ENCODE measurements around the gene TEDDM1.

TEDDM1 gene

DNA sequence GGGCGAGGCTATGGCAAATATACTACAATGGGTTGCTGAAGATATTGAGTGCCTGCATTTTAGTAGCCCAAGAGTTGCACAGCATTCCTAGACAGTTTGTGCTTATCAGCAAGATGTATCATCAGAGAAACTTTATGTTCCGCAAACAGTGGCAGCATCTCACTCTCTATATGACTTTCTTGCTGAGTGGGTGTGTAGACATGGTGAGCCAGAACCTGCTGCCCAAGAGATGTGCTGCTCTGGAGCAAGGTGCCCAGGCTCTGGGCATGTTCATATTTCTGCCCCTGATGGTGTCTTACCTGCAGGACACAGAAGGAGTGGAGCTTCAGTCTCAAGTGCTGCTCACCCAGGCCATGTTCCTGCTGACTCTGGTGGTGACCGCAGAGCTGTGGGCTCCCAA lies 41.3 kb upstream of the TEDDM1 start:
- TF ChIP-seq, protein P1, sequence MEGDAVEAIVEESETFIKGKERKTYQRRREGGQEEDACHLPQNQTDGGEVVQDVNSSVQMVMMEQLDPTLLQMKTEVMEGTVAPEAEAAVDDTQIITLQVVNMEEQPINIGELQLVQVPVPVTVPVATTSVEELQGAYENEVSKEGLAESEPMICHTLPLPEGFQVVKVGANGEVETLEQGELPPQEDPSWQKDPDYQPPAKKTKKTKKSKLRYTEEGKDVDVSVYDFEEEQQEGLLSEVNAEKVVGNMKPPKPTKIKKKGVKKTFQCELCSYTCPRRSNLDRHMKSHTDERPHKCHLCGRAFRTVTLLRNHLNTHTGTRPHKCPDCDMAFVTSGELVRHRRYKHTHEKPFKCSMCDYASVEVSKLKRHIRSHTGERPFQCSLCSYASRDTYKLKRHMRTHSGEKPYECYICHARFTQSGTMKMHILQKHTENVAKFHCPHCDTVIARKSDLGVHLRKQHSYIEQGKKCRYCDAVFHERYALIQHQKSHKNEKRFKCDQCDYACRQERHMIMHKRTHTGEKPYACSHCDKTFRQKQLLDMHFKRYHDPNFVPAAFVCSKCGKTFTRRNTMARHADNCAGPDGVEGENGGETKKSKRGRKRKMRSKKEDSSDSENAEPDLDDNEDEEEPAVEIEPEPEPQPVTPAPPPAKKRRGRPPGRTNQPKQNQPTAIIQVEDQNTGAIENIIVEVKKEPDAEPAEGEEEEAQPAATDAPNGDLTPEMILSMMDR (conservative IDR thresholded peaks at IDR 0.05; ENCODE audit: low read depth, low read length) = no peak
- H3K4me3 ChIP-seq (ENCODE audit: low read length) = no peak overlapping the region
- no peak for DNase-seq (ENCODE audit: low read depth)

DNA sequence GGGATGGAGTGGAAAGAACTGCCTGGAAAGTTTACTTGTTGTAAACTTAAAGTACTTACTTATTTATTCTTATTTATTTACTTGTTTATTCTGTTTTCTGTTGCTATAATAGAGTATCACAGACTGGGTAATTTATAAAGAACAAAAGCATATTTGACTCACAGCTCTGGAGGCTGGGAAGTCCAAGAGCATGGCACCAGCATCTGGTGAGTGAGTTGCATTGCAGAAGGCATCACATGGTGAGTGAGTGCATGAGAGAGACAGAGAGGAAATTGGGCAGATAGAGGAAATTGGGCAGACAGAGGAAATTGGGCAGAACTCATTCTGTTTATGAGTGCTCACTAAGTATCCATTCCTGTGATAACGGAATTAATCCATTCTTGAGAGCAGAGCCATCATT lies 37.9 kb upstream of the TEDDM1 start:
- no peak overlapping the region for H3K4me3 ChIP-seq (ENCODE audit: low read length)
- TF ChIP-seq, protein P1 (conservative IDR thresholded peaks at IDR 0.05; ENCODE audit: low read depth, low read length) = no peak
- DNase-seq (ENCODE audit: low read depth) = no peak

DNA sequence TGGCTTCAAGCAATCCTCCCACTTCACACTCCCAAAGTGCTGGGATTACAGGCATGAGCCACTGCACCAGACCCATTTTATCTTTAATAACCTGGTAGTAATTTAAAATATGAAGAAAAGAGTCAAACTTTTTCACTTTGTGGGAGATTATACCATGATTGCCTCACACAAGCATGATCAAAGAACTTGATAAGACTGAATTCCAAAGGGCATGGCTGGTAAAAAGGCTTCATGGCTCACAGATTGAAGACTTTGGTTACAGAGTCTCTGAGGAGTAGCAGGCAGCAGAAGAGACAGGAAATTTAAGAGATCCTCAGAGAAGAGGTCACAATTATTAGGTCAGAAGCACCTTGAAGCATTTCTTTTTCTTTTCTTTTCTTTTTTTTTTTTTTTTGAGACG lies 33.1 kb upstream of the TEDDM1 start:
- no peak overlapping the region for H3K4me3 ChIP-seq (ENCODE audit: low read length)
- no peak for DNase-seq (ENCODE audit: low read depth)
- TF ChIP-seq, protein P1 (conservative IDR thresholded peaks at IDR 0.05; ENCODE audit: low read depth, low read length) = no peak

DNA sequence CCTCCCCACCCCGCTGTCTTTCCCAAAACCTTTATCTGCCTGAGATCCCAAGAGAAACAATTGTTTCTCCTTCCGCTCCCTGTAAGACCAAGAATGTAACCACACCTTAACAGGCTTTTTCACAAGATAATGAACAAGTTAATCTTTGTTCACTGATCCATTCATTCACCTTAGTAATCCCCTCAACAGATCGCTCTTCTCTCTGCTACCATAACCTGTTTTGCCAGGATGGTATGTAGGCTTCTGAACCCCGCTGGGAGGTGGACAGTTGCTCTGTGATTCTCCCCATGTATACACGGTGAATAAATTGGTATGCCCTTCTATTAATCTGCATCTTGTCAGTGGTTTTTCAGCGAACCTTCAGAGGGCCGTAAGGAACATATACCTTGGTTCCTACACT lies 30.8 kb upstream of the TEDDM1 start:
- no peak overlapping the region for H3K4me3 ChIP-seq (ENCODE audit: low read length)
- TF ChIP-seq, protein P1 (conservative IDR thresholded peaks at IDR 0.05; ENCODE audit: low read depth, low read length) = no peak
- DNase-seq (ENCODE audit: low read depth) = no peak

DNA sequence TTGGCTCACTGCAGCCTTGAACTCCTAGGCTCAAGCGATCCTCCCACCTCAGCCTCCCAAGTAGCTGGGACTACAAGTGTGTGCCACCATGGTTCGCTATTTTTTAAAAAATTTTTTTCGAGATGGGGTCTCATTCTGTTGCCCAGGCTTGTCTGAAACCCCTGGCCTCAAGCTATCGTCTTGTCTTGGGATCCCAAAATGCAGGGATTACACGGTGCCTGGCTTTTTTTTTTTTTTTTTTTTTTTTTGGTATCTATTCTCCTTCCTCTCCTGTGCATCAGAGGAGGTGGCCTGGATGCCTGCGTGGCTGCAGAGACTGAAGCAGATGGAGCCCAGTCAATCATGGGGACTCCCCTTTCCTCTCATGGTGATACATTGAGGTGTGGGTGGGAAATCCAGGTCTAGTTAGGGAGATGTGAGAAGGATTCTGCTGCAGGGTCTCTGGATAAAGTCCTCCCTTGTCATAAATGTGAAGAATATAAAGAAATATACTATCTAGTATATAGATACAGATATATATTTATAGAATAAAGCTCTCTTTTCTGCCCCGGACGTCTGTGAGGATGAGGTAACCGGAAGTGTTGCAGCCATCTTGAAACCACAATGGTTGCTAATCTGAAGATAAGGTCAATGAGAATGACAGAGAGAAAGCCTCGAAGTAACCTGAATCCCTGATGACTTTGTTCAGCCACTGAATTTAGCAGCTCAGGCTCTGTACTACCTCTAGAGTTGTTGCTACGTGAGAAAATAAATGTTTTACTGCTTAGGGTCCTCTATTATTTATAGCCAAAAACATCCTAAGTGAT lies 30.0 kb upstream of the TEDDM1 start:
- DNase-seq (ENCODE audit: low read depth) = no peak
- TF ChIP-seq, protein P1 (conservative IDR thresholded peaks at IDR 0.05; ENCODE audit: low read depth, low read length) = no peak
- H3K4me3 ChIP-seq (ENCODE audit: low read length) = no peak overlapping the region

DNA sequence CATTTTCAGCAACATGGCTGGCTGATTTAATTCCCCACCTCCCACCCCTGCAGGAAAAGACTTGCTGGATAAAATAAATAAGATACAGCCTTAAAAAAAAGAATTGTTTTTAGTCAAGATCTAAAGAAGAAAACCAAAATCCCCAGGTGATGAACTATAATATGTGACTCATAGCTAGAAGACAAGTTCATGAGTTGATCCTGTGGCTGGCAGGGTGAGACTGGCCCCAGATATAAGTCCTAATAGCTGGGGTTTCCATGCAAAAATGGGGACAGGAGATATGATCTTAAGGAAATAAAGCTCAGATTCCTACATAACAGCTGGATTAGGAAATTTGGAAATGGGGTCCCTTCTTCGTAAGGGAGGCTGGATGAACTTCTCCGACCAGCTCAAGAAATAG lies 27.6 kb upstream of the TEDDM1 start:
- DNase-seq (ENCODE audit: low read depth) = no peak
- H3K4me3 ChIP-seq (ENCODE audit: low read length) = no peak overlapping the region
- TF ChIP-seq, protein P1 (conservative IDR thresholded peaks at IDR 0.05; ENCODE audit: low read depth, low read length) = no peak
